Activated CD8-positive, alpha-beta T cell treated with anti-CD3 and anti-CD28 coated beads for 36 hours (primary cell): ENCODE data around the gene SPRR5. TPM values are rescaled to one million over a fixed set of nuclear protein-coding genes. Genes with fewer than 3 reads are reported as not detected.

ENCODE experiments used
- ATAC-seq: fragments of 200-7000 bp; cut with Tn5 transposase; one replicate; pipeline ENCODE4 v1.10.0; 2021; ENCODE audit warnings: mild to moderate bottlenecking, moderate library complexity
- CTCF ChIA-PET: fragments of 350-600 bp; sonication (Branson Sonifier 250); formaldehyde crosslinking; loops from one replicate; lab custom pipeline; 2021; ENCODE audit warnings: antibody characterized with exemption; lab: Charles Lee
- POLR2A ChIA-PET: fragments of 350-600 bp; sonication (Branson Sonifier 250); formaldehyde crosslinking; loops from one replicate; lab custom pipeline; 2021; ENCODE audit warnings: antibody characterized with exemption; lab: Charles Lee
- DNase-seq: peaks from one replicate; pipeline ENCODE4 v3.0.0-alpha.2; 2020
- H3K27ac Mint-ChIP-seq: one replicate; pipeline ENCODE4 v1.8.0; 2021; ENCODE audit warnings: mild to moderate bottlenecking, mixed read lengths
- H3K27me3 Mint-ChIP-seq: one replicate; pipeline ENCODE4 v1.8.0; 2021; ENCODE audit warnings: mixed read lengths
- H3K36me3 Mint-ChIP-seq: one replicate; pipeline ENCODE4 v1.8.0; 2021; ENCODE audit warnings: low read depth, mixed read lengths
- H3K4me1 Mint-ChIP-seq: one replicate; pipeline ENCODE4 v1.8.0; 2021; ENCODE audit warnings: low read depth, mixed read lengths
- H3K4me3 Mint-ChIP-seq: one replicate; pipeline ENCODE4 v1.8.0; 2021; ENCODE audit warnings: mild to moderate bottlenecking, moderate library complexity, mixed read lengths
- H3K9me3 Mint-ChIP-seq: one replicate; pipeline ENCODE4 v1.8.0; 2021; ENCODE audit warnings: mixed read lengths
- CTCF ChIP-seq: fragments of 200-600 bp; IDR thresholded peaks from one replicate; pipeline ENCODE4 v1.8.0; 2022; ENCODE audit warnings: antibody characterized with exemption, mild to moderate bottlenecking
- intact Hi-C: fragments of 100-400 bp; cut with micrococcal nuclease; formaldehyde crosslinking; loops from one replicate; pipeline ENCODE4 v1.10.0; 2022
- total RNA-seq, 2 experiments: library from RNA; stranded (reverse); gene quantifications; one replicate each; pipeline ENCODE4 v1.2.3, GENCODE V29; 2021

SPRR5 gene
- total RNA-seq, 2 experiments from 2014 or later: not detected

- intact Hi-C loops: no loop called here
- ChIA-PET CTCF (no interaction called here), POLR2A (no interaction called here)
- Mint-ChIP-seq H3K27ac (no peak overlapping the region), H3K27me3 (peaks cover 2% of the 10 kb centered on the region), H3K4me3 (no peak overlapping the region), H3K4me1 (no peaks in the 10 kb centered on the region), H3K36me3 (no peaks in the 10 kb centered on the region), H3K9me3 (no peaks in the 10 kb centered on the region)
- no peak for TF ChIP-seq CTCF
- ATAC-seq: no peak
- no peak for DNase-seq
Observed at GRCh38 chr1:152954436-152954835, 7.4 kb downstream of the SPRR5 start.

DNA sequence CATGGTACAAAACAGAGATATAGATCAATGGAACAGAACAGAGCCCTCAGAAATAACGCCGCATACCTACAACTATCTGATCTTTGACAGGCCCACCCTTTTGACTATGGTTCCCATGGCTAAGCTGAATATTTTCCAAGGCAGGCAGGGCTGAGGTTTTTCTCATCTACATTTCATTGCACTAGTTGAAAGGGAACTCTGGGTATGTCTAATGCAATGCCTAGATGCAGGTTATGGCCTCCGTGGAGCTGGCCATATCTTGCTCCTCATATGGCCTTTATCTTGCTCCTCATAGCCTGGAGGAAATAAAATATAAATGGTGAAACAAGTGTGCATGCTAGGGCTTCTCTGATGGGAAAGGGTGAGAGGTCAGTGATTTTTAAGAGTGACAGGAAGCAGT, 10.6 kb downstream of the SPRR5 start:
- POLR2A ChIA-PET: no interaction called here
- TF ChIP-seq CTCF: no peak
- ATAC-seq: no peak

DNA sequence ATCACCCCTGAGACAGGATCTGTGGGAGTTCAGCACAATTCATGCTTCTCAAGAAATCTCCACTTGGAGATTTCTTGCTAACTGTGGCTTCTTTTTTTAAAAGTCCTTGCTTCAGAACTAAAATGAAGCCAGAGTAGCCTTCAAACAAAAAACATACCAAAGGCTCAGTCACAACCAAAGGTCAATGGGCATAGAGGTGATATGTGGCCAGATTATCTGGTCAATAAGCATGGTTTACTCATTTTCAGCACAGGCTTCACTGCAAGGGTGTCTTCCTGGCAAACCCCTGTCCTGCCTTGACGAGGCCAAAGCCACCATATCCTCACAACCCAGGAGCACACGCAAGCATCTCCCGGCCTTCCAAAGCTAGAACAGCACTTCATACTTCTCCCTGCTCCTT, 12.3 kb downstream of the SPRR5 start:
- peaks cover 2% of the 10 kb centered on the region for H3K27me3 Mint-ChIP-seq
- no peak overlapping the region for H3K27ac Mint-ChIP-seq
- DNase-seq: no peak
- no peaks in the 10 kb centered on the region for H3K36me3 Mint-ChIP-seq
- H3K4me1 Mint-ChIP-seq: no peaks in the 10 kb centered on the region
- ChIA-PET POLR2A (no interaction called here), CTCF (no interaction called here)
- intact Hi-C loops: no loop called here
- ATAC-seq: no peak
- H3K9me3 Mint-ChIP-seq: no peaks in the 10 kb centered on the region
- no peak overlapping the region for H3K4me3 Mint-ChIP-seq
- TF ChIP-seq CTCF: no peak

More for the DNA sequence above, 10.6 kb downstream of the SPRR5 start:
- Mint-ChIP-seq H3K4me1 (no peaks in the 10 kb centered on the region), H3K9me3 (no peaks in the 10 kb centered on the region), H3K4me3 (no peak overlapping the region), H3K27me3 (no peaks in the 10 kb centered on the region), H3K36me3 (no peaks in the 10 kb centered on the region), H3K27ac (no peak overlapping the region)
- intact Hi-C loops: no loop called here
- no peak for DNase-seq
- CTCF ChIA-PET: no interaction called here

DNA sequence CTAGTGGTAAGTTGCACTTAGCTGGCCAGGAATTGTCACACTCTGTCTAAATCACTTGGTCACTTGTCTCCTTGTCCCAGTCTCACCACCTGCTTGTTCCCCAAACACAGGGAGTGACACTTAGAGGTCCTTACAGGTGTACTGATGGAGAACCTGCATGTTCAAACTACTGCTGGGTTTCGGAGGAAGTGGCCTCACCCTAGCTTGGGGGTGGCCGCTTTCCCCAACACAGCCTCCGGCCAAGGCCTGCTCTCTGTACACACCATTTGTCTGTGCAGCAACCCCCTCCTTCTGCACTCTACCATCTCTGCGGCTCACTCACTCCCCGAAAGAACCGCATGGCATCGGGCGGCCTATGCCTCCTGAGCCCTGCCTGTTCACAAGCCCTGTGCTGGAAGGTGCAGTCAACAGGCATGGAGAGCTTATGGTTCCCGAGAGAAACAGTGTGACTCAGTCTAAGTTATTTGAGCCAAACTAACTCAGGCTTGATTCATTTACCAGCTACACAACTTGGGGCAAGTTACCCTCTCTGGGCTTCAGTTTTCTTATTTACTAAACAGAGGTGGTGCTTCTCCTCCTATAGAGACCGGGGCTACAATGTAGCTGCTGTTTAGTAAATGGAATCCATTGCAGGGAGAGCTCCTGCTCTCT, 12.9 kb downstream of the SPRR5 start:
- no peak overlapping the region for H3K27ac Mint-ChIP-seq
- no peak for TF ChIP-seq CTCF
- intact Hi-C loops: no loop called here
- no peak for DNase-seq
- H3K36me3 Mint-ChIP-seq: no peaks in the 10 kb centered on the region
- peaks cover 6% of the 10 kb centered on the region for H3K27me3 Mint-ChIP-seq
- no peaks in the 10 kb centered on the region for H3K9me3 Mint-ChIP-seq
- ATAC-seq: no peak
- no peaks in the 10 kb centered on the region for H3K4me1 Mint-ChIP-seq
- H3K4me3 Mint-ChIP-seq: no peak overlapping the region
- ChIA-PET CTCF (no interaction called here), POLR2A (no interaction called here)

GRCh38 chr1:152960452-152961044, 13.5 kb downstream of the SPRR5 start:
- DNase-seq: no peak
- no peaks in the 10 kb centered on the region for H3K36me3 Mint-ChIP-seq
- intact Hi-C loops: no loop called here

More at GRCh38 chr1:152960452-152961044, 13.5 kb downstream of the SPRR5 start:
- CTCF ChIA-PET: no interaction called here
- POLR2A ChIA-PET: no interaction called here
- H3K4me3 Mint-ChIP-seq: no peak overlapping the region
- H3K27me3 Mint-ChIP-seq: peaks cover 6% of the 10 kb centered on the region
- H3K4me1 Mint-ChIP-seq: no peaks in the 10 kb centered on the region
- no peak overlapping the region for H3K27ac Mint-ChIP-seq
- ATAC-seq: no peak
- no peak for TF ChIP-seq CTCF
- no peaks in the 10 kb centered on the region for H3K9me3 Mint-ChIP-seq
